Endothelial cell of umbilical vein (primary cell): ENCODE results near the gene L3MBTL4. TPM values are rescaled to one million over a fixed set of nuclear protein-coding genes. Genes with fewer than 3 reads are reported as not detected.

Experiments used
- BruUV-seq: library from RNA; stranded (reverse); fragments of 400-500 nt; replicated peaks from 2 replicates; lab custom pipeline; 2021; lab: Mats Ljungman, UMichigan
- CTCF ChIA-PET: fragments of 300-600, 350-600 bp; sonication (Branson Sonifier 250); formaldehyde crosslinking; loops from one replicate; lab custom pipeline; 2021; ENCODE audit warnings: antibody characterized with exemption, inconsistent platforms; lab: Charles Lee
- POLR2A ChIA-PET: fragments of 300-600, 350-600 bp; sonication (Branson Sonifier 250); formaldehyde crosslinking; loops from one replicate; lab custom pipeline; 2021; ENCODE audit warnings: antibody characterized with exemption, inconsistent platforms; lab: Charles Lee
- DNase-seq: peaks from one replicate; pipeline ENCODE4 v3.0.0-alpha.2; 2011; ENCODE audit warnings: low read depth, low spot score
- FAIRE-seq: peaks from 2 replicates; lab custom pipeline; 2011; peaks lifted over from hg19 to GRCh38; lab: Jason Lieb, UNC
- H2AFZ ChIP-seq: 2 replicates; pipeline ENCODE4 v1.6.0; 2012; ENCODE audit warnings: low read depth, low read length, control low read depth, inconsistent platforms
- H3K27ac ChIP-seq: 2 replicates; pipeline ENCODE4 v1.5.1; 2011; ENCODE audit warnings: low read depth, mild to moderate bottlenecking, control low read depth, low read length, moderate library complexity; ENCODE audit not compliant: insufficient read depth
- H3K27me3 ChIP-seq, 2 experiments: 2 replicates each; pipeline versions ENCODE4 v1.6.0 to v1.6.1; 2011; ENCODE audit warnings: low read length in 2 of 2, mixed read lengths in 1 of 2; ENCODE audit not compliant: control insufficient read depth in 2 of 2, insufficient read depth in 2 of 2
- H3K36me3 ChIP-seq, 2 experiments: 2 replicates in 1 of 2; 3 replicates in 1 of 2; pipeline ENCODE4 v1.5.1; 2011; ENCODE audit warnings: low read length in 2 of 2, mild to moderate bottlenecking in 1 of 2, moderate library complexity in 1 of 2; ENCODE audit not compliant: control insufficient read depth in 2 of 2, insufficient read depth in 2 of 2; ENCODE audit errors: extremely low read depth in 1 of 2
- H3K4me1 ChIP-seq: 3 replicates; pipeline ENCODE4 v1.5.1; 2011; ENCODE audit warnings: mild to moderate bottlenecking, low read length; ENCODE audit not compliant: control insufficient read depth, insufficient read depth; ENCODE audit errors: extremely low read depth
- H3K4me2 ChIP-seq: 2 replicates; pipeline ENCODE4 v1.6.1; 2011; ENCODE audit warnings: low read length, control low read depth, mixed read lengths; ENCODE audit not compliant: insufficient read depth
- H3K4me3 ChIP-seq, 3 experiments: fragments of 200-600 bp in 1 of 3; sonication (generic), shearing (Covaris generic) in 1 of 3; replicated peaks in 1 of 3; 2 replicates each; pipeline ENCODE4 v1.5.1; 2011 to 2016; ENCODE audit warnings: control low read depth in 3 of 3, low read length in 3 of 3, mild to moderate bottlenecking in 2 of 3, inconsistent platforms in 1 of 3, low read depth in 1 of 3, moderate library complexity in 1 of 3; ENCODE audit not compliant: insufficient read depth in 1 of 3
- H3K79me2 ChIP-seq: 2 replicates; pipeline ENCODE4 v1.6.0; 2012; ENCODE audit warnings: low read length, inconsistent platforms; ENCODE audit not compliant: control insufficient read depth, insufficient read depth
- H3K9ac ChIP-seq: replicated peaks from 2 replicates; pipeline ENCODE3; 2011; ENCODE audit warnings: low read length, control low read depth; ENCODE audit not compliant: insufficient read depth; ENCODE audit errors: extremely low read depth
- H3K9me1 ChIP-seq: replicated peaks from 3 replicates; pipeline ENCODE4 v1.6.0; 2011; ENCODE audit warnings: mild to moderate bottlenecking, low read length; ENCODE audit not compliant: control insufficient read depth, insufficient read depth; ENCODE audit errors: extremely low read depth
- H3K9me3 ChIP-seq: replicated peaks from 2 replicates; pipeline ENCODE4 v1.5.1; 2012; ENCODE audit warnings: low read length, inconsistent platforms; ENCODE audit not compliant: control insufficient read depth, insufficient read depth
- H4K20me1 ChIP-seq: replicated peaks from 2 replicates; pipeline ENCODE3; 2011; ENCODE audit warnings: mild to moderate bottlenecking, low read length; ENCODE audit not compliant: control insufficient read depth, insufficient read depth; ENCODE audit errors: extremely low read depth
- CTCF ChIP-seq, 2 donors: IDR thresholded peaks; 1 replicate in 1 of 2; 2 replicates in 1 of 2; pipeline ENCODE4 v1.5.1; 2011; ENCODE audit warnings: low read length in 2 of 2, mild to moderate bottlenecking in 2 of 2, moderate library complexity in 2 of 2, control low read depth in 1 of 2, inconsistent platforms in 1 of 2, low read depth in 1 of 2; ENCODE audit not compliant: insufficient read depth in 1 of 2; ENCODE audit errors: extremely low read depth in 1 of 2
- GATA2 ChIP-seq: IDR thresholded peaks from 2 replicates; pipeline ENCODE4 v1.7.0; 2011; ENCODE audit warnings: low read depth, mild to moderate bottlenecking, moderate library complexity, mixed read lengths, low read length; ENCODE audit not compliant: insufficient read length, insufficient read depth
- MAX ChIP-seq: IDR thresholded peaks from 2 replicates; pipeline ENCODE4 v1.6.1; 2011; ENCODE audit not compliant: insufficient read depth, insufficient read length
- POLR2AphosphoS5 ChIP-seq: IDR thresholded peaks from 2 replicates; pipeline ENCODE4 v1.6.1; 2012; ENCODE audit warnings: low read depth, mild to moderate bottlenecking, control low read depth, low read length, moderate library complexity; ENCODE audit not compliant: insufficient read depth
- dilution Hi-C: fragments of 300-500 bp; cut with MboI; formaldehyde crosslinking; loops from one replicate; pipeline ENCODE4 v1.15.0; 2019; ENCODE audit warnings: low sequenced_read_pairs; ENCODE audit not compliant: extremely low pct_ligation_motif_present
- intact Hi-C: fragments of 100-400 bp; cut with micrococcal nuclease; formaldehyde crosslinking; loops from one replicate; pipeline ENCODE4 v1.10.0; 2022
- polyA plus RNA-seq, 4 experiments: library from polyadenylated mRNA; depleted of rRNA in 3 of 4; stranded (reverse) in 3 of 4; unstranded in 1 of 4; fragments of >200 nt; gene quantifications; 2 replicates each; pipeline versions ENCODE4 v1.2.1 to v1.2.3, GENCODE V29; 2011 to 2012; ENCODE audit warnings: missing spikeins in 1 of 4
- total RNA-seq: library from RNA; stranded (reverse); gene quantifications from 2 replicates; pipeline ENCODE4 v1.2.3, GENCODE V29; 2021

L3MBTL4 gene
- total and polyA plus RNA-seq, 2 donors (not counting 3 experiments of a cell fraction or from before 2014, with no cell fraction given) = 0.80 TPM; not detected in 1

- POLR2A ChIA-PET = no interaction called here
- dilution Hi-C loops = no loop called here
Measured at GRCh38 chr18:6021306-6022073, 393.2 kb downstream of the L3MBTL4 start.

More at GRCh38 chr18:6021306-6022073, 393.2 kb downstream of the L3MBTL4 start:
- Histone ChIP-seq H3K9me3 (no peaks in the 10 kb centered on the region), H3K9ac (no peak overlapping the region), H3K27ac (no peak overlapping the region), H3K36me3 (no peaks in the 10 kb centered on the region), H3K4me2 (no peak overlapping the region), H4K20me1 (no peaks in the 10 kb centered on the region), H3K9me1 (no peaks in the 10 kb centered on the region), H3K27me3 (no peaks in the 10 kb centered on the region), H3K4me1 (no peaks in the 10 kb centered on the region), H3K79me2 (no peaks in the 10 kb centered on the region), H3K4me3 (no peak overlapping the region), H2AFZ (no peak overlapping the region)
- TF ChIP-seq POLR2AphosphoS5 = no peak
- TF ChIP-seq CTCF (IDR thresholded peaks at IDR 0.05; ENCODE audit: extremely low read depth in 1 of 2, insufficient read depth in 1 of 2, low read depth in 1 of 2, low read length in 2 of 2) = no peak
- no peak for TF ChIP-seq GATA2
- no peak for TF ChIP-seq MAX
- no TSS peak for BruUV-seq
- CTCF ChIA-PET = no interaction called here
- no peak for FAIRE-seq
- DNase-seq = no peak
- intact Hi-C loops = no loop called here
